ENCODE data around the gene PYROXD2.

The PYROXD2 gene

GRCh38 chr10:98414932-98415730, at the start of gene PYROXD2:
PYROXD2 (minus strand) TSS chr10:98415182; CDS start chr10:98415135, 47 bp downstream.
- peak in 1 of 2 experiments; percentile 14 for DNase-seq

GRCh38 chr10:98463976-98464754, 49.2 kb upstream of the PYROXD2 start:
- no peak for DNase-seq

GRCh38 chr10:98463016-98463415, 48.0 kb upstream of the PYROXD2 start:
- DNase-seq: no peak

GRCh38 chr10:98461500-98461842, 46.5 kb upstream of the PYROXD2 start:
- no peak for DNase-seq

- no peak for DNase-seq
Measured at GRCh38 chr10:98460837-98461499, 46.0 kb upstream of the PYROXD2 start.

GRCh38 chr10:98458809-98459784, 44.1 kb upstream of the PYROXD2 start:
- no peak for DNase-seq

GRCh38 chr10:98457721-98458120, 42.7 kb upstream of the PYROXD2 start:
- DNase-seq: no peak

GRCh38 chr10:98456686-98457482, 41.9 kb upstream of the PYROXD2 start:
- no peak for DNase-seq

GRCh38 chr10:98456043-98456570, 41.1 kb upstream of the PYROXD2 start:
- DNase-seq: no peak

- DNase-seq: no peak
Measured at GRCh38 chr10:98453729-98454128, 38.7 kb upstream of the PYROXD2 start.

- DNase-seq: no peak
Measured at GRCh38 chr10:98450618-98451017, 35.6 kb upstream of the PYROXD2 start.

- DNase-seq: no peak
Measured at GRCh38 chr10:98449287-98449686, 34.3 kb upstream of the PYROXD2 start.

- no peak for DNase-seq
Measured at GRCh38 chr10:98446661-98447221, 31.8 kb upstream of the PYROXD2 start, which contains the start of gene HPS1. HPS1 (minus strand) TSS chr10:98446935; CDS start chr10:98443240, 3,695 bp downstream.

GRCh38 chr10:98446151-98446660, 31.2 kb upstream of the PYROXD2 start:
- DNase-seq: peak in 1 of 2 experiments; percentile 19

GRCh38 chr10:98445200-98445812, 30.3 kb upstream of the PYROXD2 start:
- DNase-seq: no peak

GRCh38 chr10:98444314-98445006, 29.5 kb upstream of the PYROXD2 start:
- no peak for DNase-seq

- DNase-seq: no peak
Measured at GRCh38 chr10:98438715-98439114, 23.7 kb upstream of the PYROXD2 start.

GRCh38 chr10:98436704-98437103, 21.7 kb upstream of the PYROXD2 start:
- no peak for DNase-seq

- no peak for DNase-seq
Measured at GRCh38 chr10:98435178-98435577, 20.2 kb upstream of the PYROXD2 start.
